NCI-H187 treated with DMSO at 0.1 percent for 48 hours (cell line): ENCODE results near the gene CCDC187.

Source experiments
- DNase-seq: peaks from one replicate; lab custom pipeline; 2025; lab: John Stamatoyannopoulos, UW

Gene CCDC187

GRCh38 chr9:136252846-136253245, 51.0 kb downstream of the CCDC187 start:
- no peak for DNase-seq

DNA sequence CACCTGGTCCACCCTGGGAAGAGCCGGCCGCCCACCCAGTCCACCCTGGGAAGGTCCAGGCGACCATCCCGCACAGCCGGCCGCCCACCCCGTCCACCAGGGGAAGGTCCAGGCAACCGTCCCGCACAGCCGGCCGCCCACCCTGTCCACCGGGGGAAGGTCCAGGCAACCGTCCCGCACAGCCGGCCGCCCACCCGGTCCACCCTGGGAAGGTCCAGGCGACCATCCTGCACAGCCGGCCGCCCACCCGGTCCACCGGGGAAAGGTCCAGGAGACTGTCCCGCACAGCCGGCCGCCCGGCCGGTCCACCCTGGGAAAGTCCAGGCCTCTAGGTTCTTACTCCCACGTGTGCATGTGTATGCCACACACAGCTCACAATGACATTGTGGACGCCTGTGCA, 51.6 kb downstream of the CCDC187 start:
- DNase-seq: no peak

DNA sequence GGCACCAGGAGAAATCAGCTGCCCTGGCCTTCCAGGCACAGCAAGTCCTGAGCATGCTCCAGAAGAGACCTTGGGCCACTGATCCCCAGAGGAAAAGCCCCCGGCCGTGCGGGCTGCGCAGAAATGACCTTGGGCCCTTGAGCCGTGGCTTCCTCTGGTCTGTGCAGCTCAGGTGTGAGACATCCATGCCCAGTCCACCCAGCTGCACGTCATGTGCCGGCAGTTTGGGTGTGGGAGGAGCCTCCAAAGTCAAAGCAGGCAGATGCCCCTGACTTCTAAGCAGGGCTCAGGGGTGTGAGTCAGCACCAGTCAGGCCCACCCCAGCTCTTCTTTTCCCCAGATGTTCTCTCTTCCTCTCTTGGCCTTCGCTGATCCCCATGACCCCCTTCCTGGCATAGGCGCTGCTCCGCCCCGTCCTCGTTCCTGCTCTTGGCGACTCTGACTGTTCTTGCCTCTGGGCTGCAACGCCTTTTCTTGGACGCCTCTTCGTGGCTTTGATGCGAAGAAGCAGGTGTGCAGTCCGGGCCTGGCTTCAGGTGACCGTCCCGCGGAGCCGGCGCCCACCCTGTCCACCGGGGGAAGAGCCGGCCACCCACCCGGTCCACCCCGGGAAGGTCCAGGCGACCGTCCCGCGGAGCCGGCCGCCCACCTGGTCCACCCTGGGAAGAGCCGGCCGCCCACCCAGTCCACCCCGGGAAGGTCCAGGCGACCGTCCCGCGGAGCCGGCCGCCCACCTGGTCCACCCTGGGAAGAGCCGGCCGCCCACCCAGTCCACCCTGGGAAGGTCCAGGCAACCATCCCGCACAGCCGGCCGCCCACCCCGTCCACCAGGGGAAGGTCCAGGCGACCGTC, 52.4 kb downstream of the CCDC187 start:
- no peak for DNase-seq

GRCh38 chr9:136250676-136251075, 53.2 kb downstream of the CCDC187 start:
- no peak for DNase-seq

GRCh38 chr9:136249877-136250559, 53.9 kb downstream of the CCDC187 start:
- DNase-seq: no peak

- no peak for DNase-seq
Observed at GRCh38 chr9:136248951-136249876, 54.7 kb downstream of the CCDC187 start.

DNA sequence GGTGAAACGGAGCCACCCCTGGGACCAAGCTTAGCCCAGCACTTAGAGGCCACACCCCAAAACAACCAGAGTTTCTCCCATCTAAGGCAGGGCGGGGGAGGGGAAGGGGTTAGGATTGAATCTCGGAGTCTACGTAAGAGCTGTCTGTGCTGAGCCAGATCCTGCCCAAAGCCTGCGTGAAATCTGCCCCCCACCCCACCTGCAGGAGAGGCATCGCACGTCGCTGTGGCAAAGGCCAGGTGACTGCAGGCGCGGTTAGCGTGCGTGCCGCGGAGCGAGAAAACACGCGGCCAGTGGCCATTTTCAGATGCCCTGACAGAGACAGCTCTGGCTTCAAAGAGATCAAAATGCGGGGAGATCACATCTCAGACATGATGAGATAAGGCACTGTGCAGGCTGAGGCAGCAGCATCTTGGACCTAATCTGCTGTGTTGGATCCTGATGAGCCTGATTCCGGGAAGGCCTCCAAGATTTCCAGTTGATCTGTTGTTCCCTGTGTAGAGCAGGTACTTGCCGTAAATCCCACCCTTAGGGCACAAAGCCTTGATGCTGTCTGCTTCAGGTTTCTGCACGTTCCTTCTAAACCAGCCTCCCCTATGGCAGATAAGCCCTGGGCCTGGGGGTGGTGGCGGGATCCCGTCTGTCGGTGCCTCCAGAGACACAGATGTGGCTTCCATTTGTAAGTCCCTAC, 55.8 kb downstream of the CCDC187 start:
- no peak for DNase-seq

GRCh38 chr9:136247551-136247916, 56.4 kb downstream of the CCDC187 start:
- DNase-seq: no peak

- no peak for DNase-seq
Observed at GRCh38 chr9:136246849-136247550, 56.9 kb downstream of the CCDC187 start.

GRCh38 chr9:136245219-136246150, 58.4 kb downstream of the CCDC187 start, which contains the start of gene QSOX2:
Gene QSOX2, minus strand, starts transcription at chr9:136245812. Its CDS starts 9 bp downstream, at chr9:136245803.
- no peak for DNase-seq

DNA sequence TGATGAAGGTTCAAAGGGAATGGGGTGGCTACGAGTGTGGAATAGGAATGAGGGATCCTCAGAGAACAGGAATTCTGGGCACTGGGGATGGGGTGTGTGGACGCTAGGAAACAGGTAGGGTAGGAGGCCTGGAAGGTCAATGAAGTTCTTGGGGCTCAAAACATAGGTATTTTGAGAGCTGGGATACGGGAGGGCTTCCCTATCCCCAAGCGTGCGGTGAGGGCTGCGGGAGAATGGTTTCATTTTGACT, 59.0 kb downstream of the CCDC187 start:
- DNase-seq: no peak

DNA sequence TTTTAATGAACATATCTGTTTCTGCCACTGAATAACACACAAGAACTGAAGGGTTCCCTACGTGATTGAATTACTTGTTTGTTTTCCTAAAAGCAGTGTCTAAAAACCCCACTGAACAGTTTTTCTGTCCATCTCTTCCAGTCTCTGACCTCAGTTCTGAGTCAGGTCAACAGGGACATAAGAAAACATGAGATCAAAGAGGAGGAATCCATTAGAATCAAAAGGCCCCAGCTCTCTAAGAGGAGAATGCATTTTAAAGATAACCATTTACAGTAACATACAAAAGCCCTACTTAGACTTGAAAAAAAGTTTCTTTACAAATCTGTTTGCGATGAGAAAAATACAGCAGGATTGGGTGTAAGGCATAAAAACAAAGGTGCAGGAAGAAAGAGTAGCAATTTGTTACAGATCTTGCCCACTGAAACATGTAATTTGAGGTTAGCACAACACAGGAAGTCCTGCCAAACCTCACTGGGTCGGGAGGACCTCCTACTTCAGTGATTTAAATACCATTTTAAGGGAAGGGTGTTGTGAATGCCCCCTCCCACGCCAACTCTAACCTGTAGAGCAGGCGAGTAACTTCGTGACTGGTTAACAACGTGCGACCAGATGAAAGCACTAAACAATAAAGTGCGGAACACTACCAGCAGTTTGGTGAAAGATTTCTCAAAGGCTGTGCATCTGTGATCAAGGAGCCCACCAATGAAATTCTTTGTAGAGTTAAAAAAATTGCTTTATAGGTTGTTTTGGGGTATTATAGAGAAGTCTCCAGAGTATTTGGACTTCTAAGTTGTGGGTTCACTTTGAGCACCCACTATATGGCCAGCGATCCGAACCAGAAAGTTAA, 59.5 kb downstream of the CCDC187 start:
- DNase-seq: no peak

- no peak for DNase-seq
Observed at GRCh38 chr9:136243631-136244030, 60.3 kb downstream of the CCDC187 start.

- no peak for DNase-seq
Observed at GRCh38 chr9:136242918-136243525, 60.9 kb downstream of the CCDC187 start.

DNA sequence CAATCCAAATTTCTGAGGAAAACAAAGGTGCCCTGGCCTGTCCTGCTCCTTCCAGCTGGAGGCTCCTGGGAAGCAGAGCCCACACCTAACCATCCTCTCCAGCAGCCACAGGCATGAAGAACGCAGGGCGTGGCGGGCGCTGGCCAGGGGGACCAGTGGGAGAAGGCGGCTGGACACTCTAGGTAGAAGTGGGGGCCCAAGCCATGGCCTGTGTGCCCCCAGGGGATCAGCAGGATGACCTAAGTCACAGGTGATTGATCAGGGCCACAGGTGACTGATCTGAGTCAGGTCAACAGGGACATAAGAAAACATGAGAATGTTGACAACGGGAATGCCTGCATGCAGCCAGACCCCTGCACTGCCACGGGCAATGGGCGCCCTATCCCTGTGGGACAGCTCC, 61.6 kb downstream of the CCDC187 start:
- no peak for DNase-seq

GRCh38 chr9:136241542-136241941, 62.4 kb downstream of the CCDC187 start:
- no peak for DNase-seq

DNA sequence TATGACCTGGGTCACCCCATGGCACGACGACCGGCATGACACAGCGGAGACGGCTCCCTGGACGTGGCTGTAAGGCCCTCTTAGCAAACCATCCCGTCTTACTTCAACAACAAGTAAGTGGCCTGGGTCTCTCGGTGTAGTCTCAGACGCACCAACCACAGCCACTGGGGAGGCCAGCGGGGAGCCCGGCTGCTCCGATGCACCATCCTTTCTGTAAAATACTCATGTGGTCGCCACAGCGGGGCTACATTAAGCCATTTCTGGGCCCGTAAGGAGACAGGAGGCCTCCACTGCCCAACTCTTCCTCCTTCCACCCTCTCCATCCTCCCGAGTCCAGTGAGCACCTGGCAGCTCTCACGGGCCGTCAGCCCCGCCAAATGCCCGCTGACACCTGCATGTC, 63.0 kb downstream of the CCDC187 start:
- no peak for DNase-seq

DNA sequence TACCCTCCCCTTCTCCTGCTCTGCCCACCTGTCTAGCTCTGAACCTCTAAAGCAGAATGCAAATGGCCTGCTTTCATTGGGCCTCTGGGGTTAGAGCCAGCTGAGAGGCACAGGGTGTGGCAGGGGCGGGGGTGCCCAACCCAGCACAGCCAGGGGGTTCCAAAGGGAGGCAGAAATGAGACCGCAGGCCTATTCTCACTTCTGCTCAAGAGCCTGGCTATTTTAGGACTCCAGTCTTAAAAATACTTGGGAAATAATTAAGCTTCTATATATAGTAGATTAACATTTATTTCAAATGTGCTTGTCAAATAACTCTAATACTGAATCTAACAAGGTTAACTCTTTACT, 63.9 kb downstream of the CCDC187 start:
- DNase-seq: peak; percentile 19
